PC-3 (cell line): Measurements from ENCODE around the gene CCNY. TPM values are rescaled to one million over a fixed set of nuclear protein-coding genes. Genes with fewer than 3 reads are reported as not detected.
"Not testable (repeated sequence)": the region's sequence is repeated elsewhere in the genome, so short reads cannot be mapped to it uniquely, and the experiment has no call there.

Source experiments
- ATAC-seq: fragments of 200-7000 bp; cut with Tn5 transposase; 2 replicates; pipeline ENCODE4 v1.9.1; 2020; ENCODE audit warnings: mild to moderate bottlenecking, moderate library complexity
- BruUV-seq: library from RNA; stranded (reverse); fragments of 400-500 nt; replicated peaks from 2 replicates; lab custom pipeline; 2021; lab: Mats Ljungman, UMichigan
- CTCF ChIA-PET: fragments of 300-600 bp; sonication (Branson Sonifier 250); formaldehyde crosslinking; loops from one replicate; lab custom pipeline; 2022; ENCODE audit warnings: antibody characterized with exemption; lab: Charles Lee
- POLR2A ChIA-PET: fragments of 300-600 bp; sonication (Branson Sonifier 250); formaldehyde crosslinking; loops from one replicate; lab custom pipeline; 2022; ENCODE audit warnings: antibody characterized with exemption; ENCODE audit not compliant: unreplicated experiment; lab: Charles Lee
- DNase-seq: peaks from one replicate; pipeline ENCODE4 v3.0.0-alpha.2; 2015
- H2AFZ ChIP-seq: fragments of 300-600 bp; sonication (generic); 2 replicates; pipeline ENCODE4 v1.6.0; 2016; ENCODE audit warnings: antibody characterized with exemption, low read length
- H3F3A ChIP-seq: fragments of 300-600 bp; sonication (generic); one replicate; pipeline ENCODE4 v1.6.0; 2017; ENCODE audit warnings: antibody characterized with exemption, low read length, control low read depth, mild to moderate bottlenecking; ENCODE audit not compliant: unreplicated experiment
- H3K27ac ChIP-seq: fragments of 300-600 bp; sonication (generic); 2 replicates; pipeline ENCODE4 v1.5.1; 2016; ENCODE audit warnings: mild to moderate bottlenecking, low read length
- H3K27me3 ChIP-seq: fragments of 300-600 bp; sonication (generic); 2 replicates; pipeline ENCODE4 v1.6.1; 2016; ENCODE audit warnings: low read length, mixed read lengths
- H3K36me3 ChIP-seq: fragments of 300-600 bp; sonication (generic); 2 replicates; pipeline ENCODE4 v1.6.1; 2016; ENCODE audit warnings: low read depth, mixed run types, low read length, mixed read lengths
- H3K4me1 ChIP-seq: fragments of 300-600 bp; sonication (generic); 2 replicates; pipeline ENCODE4 v1.5.1; 2016; ENCODE audit warnings: low read length; ENCODE audit not compliant: insufficient read depth
- H3K4me2 ChIP-seq: fragments of 300-600 bp; sonication (generic); 2 replicates; pipeline ENCODE4 v1.6.0; 2016; ENCODE audit warnings: low read length
- H3K4me3 ChIP-seq: fragments of 300-600 bp; sonication (generic); 2 replicates; pipeline ENCODE4 v1.5.1; 2016; ENCODE audit warnings: mild to moderate bottlenecking, low read length, mixed read lengths
- H3K79me2 ChIP-seq: fragments of 300-600 bp; sonication (generic); 2 replicates; pipeline ENCODE4 v1.6.1; 2017; ENCODE audit warnings: low read length, mixed read lengths
- H3K9ac ChIP-seq: fragments of 300-600 bp; sonication (generic); 2 replicates; pipeline ENCODE4 v1.6.0; 2016; ENCODE audit warnings: mild to moderate bottlenecking, low read length
- H3K9me2 ChIP-seq: fragments of 300-600 bp; sonication (generic); replicated peaks from 2 replicates; pipeline ENCODE4 v1.6.1; 2016; ENCODE audit warnings: mixed run types, low read length, mixed read lengths
- H3K9me3 ChIP-seq: fragments of 300-600 bp; sonication (generic); 2 replicates; pipeline ENCODE4 v1.6.1; 2016; ENCODE audit warnings: low read length, mixed read lengths
- H4K20me1 ChIP-seq: fragments of 300-600 bp; sonication (generic); 2 replicates; pipeline ENCODE4 v1.6.1; 2016; ENCODE audit warnings: low read length, mixed read lengths
- EZH2 ChIP-seq: fragments of 300-600 bp; sonication (generic); IDR thresholded peaks from one replicate; pipeline ENCODE4 v1.6.1; 2017; ENCODE audit warnings: antibody characterized with exemption, mild to moderate bottlenecking, low read length; ENCODE audit not compliant: unreplicated experiment
- EZH2phosphoT487 ChIP-seq: fragments of 300-600 bp; sonication (generic); IDR thresholded peaks from 2 replicates; pipeline ENCODE4 v1.6.1; 2018; ENCODE audit warnings: mild to moderate bottlenecking, antibody characterized with exemption, low read length, borderline replicate concordance
- intact Hi-C: fragments of 100-400 bp; cut with micrococcal nuclease; formaldehyde crosslinking; loops from 2 replicates; pipeline ENCODE4 v1.9.0; 2023
- total RNA-seq: library from RNA; depleted of rRNA; stranded (reverse); fragments of >200 nt; gene quantifications from 2 replicates; pipeline ENCODE4 v1.2.3, GENCODE V29; 2014
- TF ChIP-seq, protein P1 (sequence below): fragments of 300-600 bp; sonication (generic); conservative IDR thresholded peaks from 2 replicates; pipeline ENCODE4 v1.5.1; 2017; ENCODE audit warnings: antibody characterized with exemption, low read depth, mild to moderate bottlenecking, low read length

The CCNY gene
- total RNA-seq, 1 experiment from 2014 or later, result 146 TPM

DNA sequence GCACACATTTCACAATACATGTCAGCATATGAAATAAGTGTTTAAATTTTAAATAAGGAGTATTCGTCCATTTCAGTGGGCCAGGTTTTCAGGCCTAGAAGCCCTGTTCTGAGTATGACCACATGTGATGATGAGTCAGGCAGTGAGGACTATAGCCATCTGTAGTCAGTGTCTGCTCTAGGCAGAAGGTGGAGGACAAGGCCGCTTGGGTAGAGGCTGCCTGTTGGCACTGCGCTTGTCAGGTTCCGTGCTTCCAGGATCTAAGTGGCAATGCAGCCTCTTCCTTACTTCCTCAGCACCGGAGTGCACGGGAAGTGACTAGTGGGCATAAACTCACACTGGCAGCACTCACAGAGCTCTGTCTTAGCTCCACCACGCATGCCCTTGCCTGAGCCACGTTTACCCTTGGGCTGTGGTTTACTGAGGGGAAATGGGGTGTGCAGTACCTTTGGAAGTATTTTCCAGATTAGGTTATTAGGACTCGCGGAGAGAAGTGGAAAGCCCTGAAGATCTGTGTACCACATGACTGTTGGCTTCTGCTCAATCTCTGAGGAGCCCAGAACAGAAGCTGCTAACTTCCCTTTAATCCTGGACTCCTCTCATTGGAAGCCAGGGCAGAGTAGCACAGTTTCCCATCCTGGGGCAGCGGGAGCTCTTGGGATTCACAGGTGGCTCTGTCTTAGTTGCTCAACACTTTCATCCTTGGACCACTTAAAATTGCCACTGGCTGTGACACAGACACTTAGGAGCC, 181.3 kb downstream of the CCNY start:
- peak; percentile 29; the same call in 1 of the 2 replicates for ATAC-seq

DNA sequence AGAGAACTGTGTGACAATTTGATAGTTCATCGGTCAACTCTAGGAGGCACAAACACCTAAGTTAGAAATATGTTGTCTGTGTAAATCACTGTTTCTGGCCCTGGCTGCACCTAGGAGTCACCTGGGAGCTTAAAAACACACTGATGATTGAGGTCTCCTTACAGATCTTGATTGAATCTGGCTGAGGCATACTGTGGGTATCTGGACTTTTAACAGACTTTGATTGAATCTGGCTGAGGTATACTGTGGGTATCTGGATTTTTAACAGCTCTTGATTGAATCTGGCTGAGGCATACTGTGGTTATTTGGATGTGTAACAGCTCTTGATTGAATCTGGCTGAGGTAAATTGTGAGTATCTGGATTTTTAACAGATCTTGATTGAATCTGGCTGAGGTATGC, 181.9 kb downstream of the CCNY start:
- H3K9me2 ChIP-seq, H2AFZ ChIP-seq, H3K36me3 ChIP-seq, H3F3A ChIP-seq, H3K4me2 ChIP-seq, H3K9ac ChIP-seq, H3K27me3 ChIP-seq, H4K20me1 ChIP-seq, H3K27ac ChIP-seq, H3K9me3 ChIP-seq, CTCF ChIA-PET, H3K4me3 ChIP-seq, BruUV-seq, ATAC-seq, intact Hi-C loops, DNase-seq, H3K4me1 ChIP-seq: not testable (repeated sequence)
- peaks cover 23% of the 10 kb centered on the region; the same call in 1 of the 2 replicates for H3K79me2 ChIP-seq
- POLR2A ChIA-PET, result interaction anchor here (0.6 kb wide), 1 partner anchor 218 kb away, joined by 3 read pairs; no protein-coding TSS in a partner anchor

More for the DNA sequence above, 181.3 kb downstream of the CCNY start:
- peak; percentile 34 for DNase-seq
- H3F3A ChIP-seq, result no peaks in the 10 kb centered on the region
- peaks cover 6% of the 10 kb centered on the region for H3K4me1 ChIP-seq
- ChIA-PET POLR2A (interaction anchor here (0.6 kb wide), 1 partner anchor 11 kb away, joined by 3 read pairs; no protein-coding TSS in a partner anchor), CTCF (no interaction called here)
- H3K27ac ChIP-seq, result no peak overlapping the region
- H3K4me3 ChIP-seq, result no peak overlapping the region
- intact Hi-C loops, result no loop called here
- H3K9me3 ChIP-seq, result no peaks in the 10 kb centered on the region
- BruUV-seq, result no TSS peak
- H4K20me1 ChIP-seq, result no peaks in the 10 kb centered on the region
- H3K4me2 ChIP-seq, result no peak overlapping the region
- H3K36me3 ChIP-seq, result no peaks in the 10 kb centered on the region
- H3K79me2 ChIP-seq, result peaks cover 23% of the 10 kb centered on the region; the same call in 1 of the 2 replicates
- H3K27me3 ChIP-seq, result no peaks in the 10 kb centered on the region
- H2AFZ ChIP-seq, result no peak overlapping the region
- no peak overlapping the region for H3K9ac ChIP-seq
- TF ChIP-seq EZH2, result no peak
- TF ChIP-seq, protein P1, sequence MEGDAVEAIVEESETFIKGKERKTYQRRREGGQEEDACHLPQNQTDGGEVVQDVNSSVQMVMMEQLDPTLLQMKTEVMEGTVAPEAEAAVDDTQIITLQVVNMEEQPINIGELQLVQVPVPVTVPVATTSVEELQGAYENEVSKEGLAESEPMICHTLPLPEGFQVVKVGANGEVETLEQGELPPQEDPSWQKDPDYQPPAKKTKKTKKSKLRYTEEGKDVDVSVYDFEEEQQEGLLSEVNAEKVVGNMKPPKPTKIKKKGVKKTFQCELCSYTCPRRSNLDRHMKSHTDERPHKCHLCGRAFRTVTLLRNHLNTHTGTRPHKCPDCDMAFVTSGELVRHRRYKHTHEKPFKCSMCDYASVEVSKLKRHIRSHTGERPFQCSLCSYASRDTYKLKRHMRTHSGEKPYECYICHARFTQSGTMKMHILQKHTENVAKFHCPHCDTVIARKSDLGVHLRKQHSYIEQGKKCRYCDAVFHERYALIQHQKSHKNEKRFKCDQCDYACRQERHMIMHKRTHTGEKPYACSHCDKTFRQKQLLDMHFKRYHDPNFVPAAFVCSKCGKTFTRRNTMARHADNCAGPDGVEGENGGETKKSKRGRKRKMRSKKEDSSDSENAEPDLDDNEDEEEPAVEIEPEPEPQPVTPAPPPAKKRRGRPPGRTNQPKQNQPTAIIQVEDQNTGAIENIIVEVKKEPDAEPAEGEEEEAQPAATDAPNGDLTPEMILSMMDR, result no peak
- no peak for TF ChIP-seq EZH2phosphoT487
- no peaks in the 10 kb centered on the region for H3K9me2 ChIP-seq

DNA sequence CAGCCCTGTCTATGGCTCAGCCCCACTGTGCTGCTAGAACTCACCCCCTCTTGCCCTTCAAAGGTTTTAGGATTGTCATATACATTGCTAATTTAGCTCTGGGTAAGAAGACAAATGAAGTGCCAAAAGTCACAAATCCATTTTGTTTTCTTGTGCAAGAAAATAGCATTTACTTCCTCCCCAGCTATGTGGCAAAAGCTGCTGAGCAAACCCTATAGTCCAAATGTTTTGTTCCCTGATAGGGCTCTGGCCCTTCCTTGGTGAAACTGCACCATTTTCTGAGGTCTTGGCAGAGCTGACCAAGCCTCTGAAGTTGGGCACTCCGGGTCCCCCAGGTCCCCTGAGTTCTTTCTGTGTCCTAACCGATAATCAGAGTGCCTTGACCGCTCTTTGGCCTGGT, 184.7 kb downstream of the CCNY start:
- intact Hi-C loops, result no loop called here
- CTCF ChIA-PET, result no interaction called here

More for the DNA sequence above, 184.7 kb downstream of the CCNY start:
- H4K20me1 ChIP-seq, result no peaks in the 10 kb centered on the region
- no TSS peak for BruUV-seq
- no peak for DNase-seq
- H3K27me3 ChIP-seq, result no peaks in the 10 kb centered on the region
- TF ChIP-seq, protein P1, result no peak
- TF ChIP-seq EZH2phosphoT487 (no peak), EZH2 (no peak)
- H3K9me2 ChIP-seq, result no peaks in the 10 kb centered on the region
- no peaks in the 10 kb centered on the region for H3K36me3 ChIP-seq
- H3K9ac ChIP-seq, result no peak overlapping the region
- H2AFZ ChIP-seq, result no peak overlapping the region
- POLR2A ChIA-PET, result no interaction called here
- H3K9me3 ChIP-seq, result no peaks in the 10 kb centered on the region
- no peaks in the 10 kb centered on the region for H3F3A ChIP-seq
- ATAC-seq, result no peak
- H3K27ac ChIP-seq, result no peak overlapping the region
- H3K79me2 ChIP-seq, result peaks cover 11% of the 10 kb centered on the region; the same call in 1 of the 2 replicates
- no peak overlapping the region for H3K4me2 ChIP-seq
- no peak overlapping the region for H3K4me3 ChIP-seq
- peaks cover 3% of the 10 kb centered on the region for H3K4me1 ChIP-seq
